ENCODE measurements around the gene RIMS3. TPM values are rescaled to one million over a fixed set of nuclear protein-coding genes. Genes with fewer than 3 reads are reported as not detected.

RIMS3 gene
- total RNA-seq, 1 experiment from 2014 or later, result 19.8 TPM

GRCh38 chr1:40648200-40648599, 17.3 kb downstream of the RIMS3 start:
- no peaks in the 10 kb centered on the region for H3K36me3 Mint-ChIP-seq
- TF ChIP-seq HMGA2 (CRISPR knock-in tag; IDR thresholded peaks at IDR 0.05) (no peak), TP53 (CRISPR knock-in tag; IDR thresholded peaks at IDR 0.05) (no peak), ZNF416 (CRISPR knock-in tag; IDR thresholded peaks at IDR 0.05) (no peak), NR3C1 (CRISPR knock-in tag; conservative IDR thresholded peaks at IDR 0.05; ENCODE audit: low read depth) (no peak), HMGXB4 (CRISPR knock-in tag; IDR thresholded peaks at IDR 0.05) (no peak), MXD4 (CRISPR knock-in tag; IDR thresholded peaks at IDR 0.05; ENCODE audit: borderline replicate concordance) (no peak), NR1H2 (CRISPR knock-in tag; IDR thresholded peaks at IDR 0.05) (no peak), GRHL2 (CRISPR knock-in tag; IDR thresholded peaks at IDR 0.05; ENCODE audit: insufficient replicate concordance, severe bottlenecking) (no peak), GTF2I (CRISPR knock-in tag; conservative IDR thresholded peaks at IDR 0.05) (no peak), ZNF671 (CRISPR knock-in tag; IDR thresholded peaks at IDR 0.05) (no peak), ZNF263 (CRISPR knock-in tag; IDR thresholded peaks at IDR 0.05; ENCODE audit: low read depth) (no peak), CTCF (IDR thresholded peaks at IDR 0.05) (no peak), ATF3 (CRISPR knock-in tag; conservative IDR thresholded peaks at IDR 0.05) (no peak), SMAD3 (CRISPR knock-in tag; IDR thresholded peaks at IDR 0.05; ENCODE audit: borderline replicate concordance) (no peak), GABPB1 (CRISPR knock-in tag; IDR thresholded peaks at IDR 0.05) (no peak)
- TF ChIP-seq, protein P1, sequence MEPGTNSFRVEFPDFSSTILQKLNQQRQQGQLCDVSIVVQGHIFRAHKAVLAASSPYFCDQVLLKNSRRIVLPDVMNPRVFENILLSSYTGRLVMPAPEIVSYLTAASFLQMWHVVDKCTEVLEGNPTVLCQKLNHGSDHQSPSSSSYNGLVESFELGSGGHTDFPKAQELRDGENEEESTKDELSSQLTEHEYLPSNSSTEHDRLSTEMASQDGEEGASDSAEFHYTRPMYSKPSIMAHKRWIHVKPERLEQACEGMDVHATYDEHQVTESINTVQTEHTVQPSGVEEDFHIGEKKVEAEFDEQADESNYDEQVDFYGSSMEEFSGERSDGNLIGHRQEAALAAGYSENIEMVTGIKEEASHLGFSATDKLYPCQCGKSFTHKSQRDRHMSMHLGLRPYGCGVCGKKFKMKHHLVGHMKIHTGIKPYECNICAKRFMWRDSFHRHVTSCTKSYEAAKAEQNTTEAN (CRISPR knock-in tag; IDR thresholded peaks at IDR 0.05), result no peak
- TF ChIP-seq, protein P2, sequence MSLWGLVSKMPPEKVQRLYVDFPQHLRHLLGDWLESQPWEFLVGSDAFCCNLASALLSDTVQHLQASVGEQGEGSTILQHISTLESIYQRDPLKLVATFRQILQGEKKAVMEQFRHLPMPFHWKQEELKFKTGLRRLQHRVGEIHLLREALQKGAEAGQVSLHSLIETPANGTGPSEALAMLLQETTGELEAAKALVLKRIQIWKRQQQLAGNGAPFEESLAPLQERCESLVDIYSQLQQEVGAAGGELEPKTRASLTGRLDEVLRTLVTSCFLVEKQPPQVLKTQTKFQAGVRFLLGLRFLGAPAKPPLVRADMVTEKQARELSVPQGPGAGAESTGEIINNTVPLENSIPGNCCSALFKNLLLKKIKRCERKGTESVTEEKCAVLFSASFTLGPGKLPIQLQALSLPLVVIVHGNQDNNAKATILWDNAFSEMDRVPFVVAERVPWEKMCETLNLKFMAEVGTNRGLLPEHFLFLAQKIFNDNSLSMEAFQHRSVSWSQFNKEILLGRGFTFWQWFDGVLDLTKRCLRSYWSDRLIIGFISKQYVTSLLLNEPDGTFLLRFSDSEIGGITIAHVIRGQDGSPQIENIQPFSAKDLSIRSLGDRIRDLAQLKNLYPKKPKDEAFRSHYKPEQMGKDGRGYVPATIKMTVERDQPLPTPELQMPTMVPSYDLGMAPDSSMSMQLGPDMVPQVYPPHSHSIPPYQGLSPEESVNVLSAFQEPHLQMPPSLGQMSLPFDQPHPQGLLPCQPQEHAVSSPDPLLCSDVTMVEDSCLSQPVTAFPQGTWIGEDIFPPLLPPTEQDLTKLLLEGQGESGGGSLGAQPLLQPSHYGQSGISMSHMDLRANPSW (CRISPR knock-in tag; conservative IDR thresholded peaks at IDR 0.05; ENCODE audit: low read depth), result no peak
- TF ChIP-seq, protein P3, sequence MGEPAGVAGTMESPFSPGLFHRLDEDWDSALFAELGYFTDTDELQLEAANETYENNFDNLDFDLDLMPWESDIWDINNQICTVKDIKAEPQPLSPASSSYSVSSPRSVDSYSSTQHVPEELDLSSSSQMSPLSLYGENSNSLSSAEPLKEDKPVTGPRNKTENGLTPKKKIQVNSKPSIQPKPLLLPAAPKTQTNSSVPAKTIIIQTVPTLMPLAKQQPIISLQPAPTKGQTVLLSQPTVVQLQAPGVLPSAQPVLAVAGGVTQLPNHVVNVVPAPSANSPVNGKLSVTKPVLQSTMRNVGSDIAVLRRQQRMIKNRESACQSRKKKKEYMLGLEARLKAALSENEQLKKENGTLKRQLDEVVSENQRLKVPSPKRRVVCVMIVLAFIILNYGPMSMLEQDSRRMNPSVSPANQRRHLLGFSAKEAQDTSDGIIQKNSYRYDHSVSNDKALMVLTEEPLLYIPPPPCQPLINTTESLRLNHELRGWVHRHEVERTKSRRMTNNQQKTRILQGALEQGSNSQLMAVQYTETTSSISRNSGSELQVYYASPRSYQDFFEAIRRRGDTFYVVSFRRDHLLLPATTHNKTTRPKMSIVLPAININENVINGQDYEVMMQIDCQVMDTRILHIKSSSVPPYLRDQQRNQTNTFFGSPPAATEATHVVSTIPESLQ (CRISPR knock-in tag; IDR thresholded peaks at IDR 0.05), result no peak
- TF ChIP-seq, protein P4, sequence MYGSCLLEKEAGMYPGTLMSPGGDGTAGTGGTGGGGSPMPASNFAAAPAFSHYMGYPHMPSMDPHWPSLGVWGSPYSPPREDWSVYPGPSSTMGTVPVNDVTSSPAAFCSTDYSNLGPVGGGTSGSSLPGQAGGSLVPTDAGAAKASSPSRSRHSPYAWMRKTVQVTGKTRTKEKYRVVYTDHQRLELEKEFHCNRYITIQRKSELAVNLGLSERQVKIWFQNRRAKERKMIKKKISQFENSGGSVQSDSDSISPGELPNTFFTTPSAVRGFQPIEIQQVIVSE (CRISPR knock-in tag; IDR thresholded peaks at IDR 0.05; ENCODE audit: borderline replicate concordance), result no peak

More at GRCh38 chr1:40648200-40648599, 17.3 kb downstream of the RIMS3 start:
- ATAC-seq (no peak), DNase-seq (ENCODE audit: low spot score) (no peak)
- H3K4me3 Mint-ChIP-seq, result no peak overlapping the region
- H3K9me3 Mint-ChIP-seq, result no peaks in the 10 kb centered on the region
- 0 out of 2 replicates have a peak, but pooled peaks cover 5% of the 10 kb centered on the region for H3K4me1 Mint-ChIP-seq
- H3K27me3 Mint-ChIP-seq (ENCODE audit: low read depth), result no peaks in the 10 kb centered on the region
- no peak overlapping the region for H3K27ac Mint-ChIP-seq
- ChIA-PET CTCF (interaction anchor here (1.0 to 3.8 kb wide), 5 partner anchors 12 to 21 kb away, joined by 3 to 20 read pairs (median 5); partner anchors contain the start of gene RIMS3), POLR2A (interaction anchor here (1.0 kb wide), 1 partner anchor 37 kb away, joined by 3 read pairs; no protein-coding TSS in a partner anchor)

Measured in WTC11 (cell line).